Endothelial cell (in vitro differentiated cells): Measurements from ENCODE around the gene RTL5. TPM values are rescaled to one million over a fixed set of nuclear protein-coding genes. Genes with fewer than 3 reads are reported as not detected.

Experiments used
- DNase-seq: peaks from one replicate; pipeline ENCODE4 v3.0.0; 2021; ENCODE audit warnings: low spot score
- H3K27ac Mint-ChIP-seq: one replicate; pipeline ENCODE4 v1.8.0; 2021; ENCODE audit warnings: mixed read lengths, inconsistent platforms; ENCODE audit not compliant: unreplicated experiment
- H3K27me3 Mint-ChIP-seq: one replicate; pipeline ENCODE4 v1.8.0; 2021; ENCODE audit warnings: mild to moderate bottlenecking, moderate library complexity, mixed read lengths, inconsistent platforms; ENCODE audit not compliant: unreplicated experiment
- H3K36me3 Mint-ChIP-seq: one replicate; pipeline ENCODE4 v1.8.0; 2021; ENCODE audit warnings: mild to moderate bottlenecking, low read depth, mixed read lengths, inconsistent platforms; ENCODE audit not compliant: unreplicated experiment
- H3K4me1 Mint-ChIP-seq: one replicate; pipeline ENCODE4 v1.8.0; 2021; ENCODE audit warnings: mild to moderate bottlenecking, mixed read lengths, inconsistent platforms; ENCODE audit not compliant: unreplicated experiment
- H3K4me3 Mint-ChIP-seq: one replicate; pipeline ENCODE4 v1.8.0; 2021; ENCODE audit warnings: mild to moderate bottlenecking, mixed read lengths, inconsistent platforms; ENCODE audit not compliant: unreplicated experiment
- H3K9me3 Mint-ChIP-seq: one replicate; pipeline ENCODE4 v1.8.0; 2021; ENCODE audit warnings: mixed read lengths, inconsistent platforms; ENCODE audit not compliant: unreplicated experiment
- CTCF ChIP-seq: fragments of 200-600 bp; sonication (generic); IDR thresholded peaks from one replicate; pipeline ENCODE4 v1.5.0; 2021; ENCODE audit warnings: antibody characterized with exemption; ENCODE audit not compliant: unreplicated experiment
- total RNA-seq: library from RNA; stranded (reverse); fragmentation: NEBNext Ultra II Directional; extraction: Animal tissue kit (Norgen Biotek cat#: 25700); gene quantifications from one replicate; pipeline ENCODE4 v1.2.1, GENCODE V29; 2021; ENCODE audit not compliant: unreplicated experiment

Gene RTL5
- total RNA-seq, 1 donor from 2014 or later: 8.5 TPM

DNA sequence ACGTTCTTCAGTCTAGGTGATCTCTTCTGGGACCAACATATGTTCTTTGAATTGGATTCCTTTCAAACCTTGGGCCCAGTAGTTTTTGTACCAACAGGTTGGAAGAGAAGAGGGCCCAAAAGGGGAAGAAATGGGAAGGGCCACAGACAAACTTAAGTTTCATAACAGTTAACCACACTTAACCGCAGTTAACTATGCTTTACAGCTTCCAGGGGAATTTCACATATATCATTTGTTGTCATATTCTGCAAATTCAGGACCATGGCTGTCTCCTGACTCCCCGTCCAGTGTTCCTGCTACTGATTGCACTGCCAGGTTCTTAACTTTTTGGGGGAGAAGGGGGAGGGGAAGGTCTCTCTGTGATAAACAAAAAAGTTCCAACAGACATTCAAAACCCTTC, 34.6 kb downstream of the RTL5 start:
- peaks cover 23% of the 10 kb centered on the region for H3K4me1 Mint-ChIP-seq
- no peaks in the 10 kb centered on the region for H3K27me3 Mint-ChIP-seq
- DNase-seq: no peak
- no peak overlapping the region for H3K27ac Mint-ChIP-seq
- no peak for TF ChIP-seq CTCF
- H3K9me3 Mint-ChIP-seq: no peaks in the 10 kb centered on the region
- H3K36me3 Mint-ChIP-seq: peaks cover 4% of the 10 kb centered on the region
- no peak overlapping the region for H3K4me3 Mint-ChIP-seq

DNA sequence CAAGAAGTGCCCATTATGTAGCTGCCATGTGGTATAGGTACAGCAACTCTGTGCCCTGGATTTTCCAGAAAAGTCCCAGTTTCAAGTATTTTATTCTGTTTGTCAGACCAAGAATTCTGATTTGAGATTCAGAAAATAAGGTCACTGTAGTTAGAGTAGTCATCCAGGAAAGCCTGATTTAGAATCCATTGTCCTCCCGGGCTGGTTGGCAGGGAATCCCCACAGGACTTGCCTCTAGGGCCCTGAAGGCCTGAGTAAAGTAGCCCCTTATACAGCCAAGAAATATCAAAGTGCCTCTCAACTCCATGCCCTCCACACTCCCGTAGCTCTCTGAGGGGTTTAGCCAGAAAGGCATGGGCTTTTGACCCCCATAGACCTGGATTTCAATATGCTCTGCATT, 36.3 kb downstream of the RTL5 start:
- no peaks in the 10 kb centered on the region for H3K9me3 Mint-ChIP-seq
- peak overlapping the region; percentile 95 for H3K27ac Mint-ChIP-seq
- peaks cover 13% of the 10 kb centered on the region for H3K4me1 Mint-ChIP-seq
- H3K27me3 Mint-ChIP-seq: no peaks in the 10 kb centered on the region
- no peak overlapping the region for H3K4me3 Mint-ChIP-seq
- peaks cover 4% of the 10 kb centered on the region for H3K36me3 Mint-ChIP-seq
- DNase-seq: no peak
- TF ChIP-seq CTCF: no peak

DNA sequence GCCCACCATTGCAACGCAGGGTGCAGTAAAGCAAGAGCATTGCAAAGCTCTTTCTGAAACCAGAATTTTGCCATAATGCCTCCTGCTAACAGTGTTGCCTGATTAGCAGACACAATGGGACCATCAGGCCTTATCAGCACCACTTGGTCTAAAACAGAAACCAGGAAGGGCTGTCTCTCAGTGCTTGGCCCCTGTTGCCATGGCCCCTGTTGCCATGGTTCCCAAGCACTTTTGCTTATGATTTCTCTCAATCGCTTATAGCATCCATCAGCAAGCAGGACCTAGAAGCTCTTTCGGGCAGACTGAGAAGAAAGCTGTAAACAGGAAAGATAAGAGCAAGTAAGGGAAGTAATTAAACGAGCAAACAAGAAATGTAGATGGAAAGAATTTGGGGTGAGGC, 36.8 kb downstream of the RTL5 start:
- H3K27ac Mint-ChIP-seq: peak overlapping the region; percentile 95
- H3K4me3 Mint-ChIP-seq: peak overlapping the region; percentile 62
- DNase-seq: peak; percentile 54
- peaks cover 4% of the 10 kb centered on the region for H3K36me3 Mint-ChIP-seq
- no peak for TF ChIP-seq CTCF
- no peaks in the 10 kb centered on the region for H3K27me3 Mint-ChIP-seq
- peaks cover 9% of the 10 kb centered on the region for H3K4me1 Mint-ChIP-seq
- H3K9me3 Mint-ChIP-seq: no peaks in the 10 kb centered on the region

GRCh38 chrX:72089254-72089653, 42.5 kb downstream of the RTL5 start:
- TF ChIP-seq CTCF: no peak
- no peak overlapping the region for H3K27ac Mint-ChIP-seq
- H3K4me3 Mint-ChIP-seq: no peak overlapping the region
- no peak for DNase-seq
- peaks cover 9% of the 10 kb centered on the region for H3K36me3 Mint-ChIP-seq
- H3K9me3 Mint-ChIP-seq: no peaks in the 10 kb centered on the region
- peaks cover 2% of the 10 kb centered on the region for H3K27me3 Mint-ChIP-seq
- peaks cover 16% of the 10 kb centered on the region for H3K4me1 Mint-ChIP-seq

DNA sequence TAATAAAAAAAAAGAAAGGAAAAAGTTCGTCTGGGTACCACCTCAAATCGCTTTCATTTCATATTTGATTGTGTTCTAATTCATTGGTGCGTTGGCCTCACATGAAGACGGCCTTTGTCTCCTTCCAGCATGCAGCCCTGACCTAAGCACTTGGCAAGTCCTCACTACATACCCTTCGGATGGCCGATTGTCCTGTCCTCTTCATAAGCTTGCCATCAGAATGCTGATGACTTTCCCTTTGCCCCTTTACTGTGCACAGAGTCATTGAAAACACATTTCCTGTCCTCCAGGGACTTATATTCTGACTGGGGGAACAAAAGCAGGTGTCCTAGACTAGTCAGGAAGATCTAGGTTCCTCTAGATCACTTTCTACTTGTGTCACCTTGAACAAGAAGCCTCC, 43.0 kb downstream of the RTL5 start:
- Mint-ChIP-seq H3K4me3 (no peak overlapping the region), H3K9me3 (no peaks in the 10 kb centered on the region), H3K27ac (no peak overlapping the region), H3K36me3 (peaks cover 9% of the 10 kb centered on the region), H3K27me3 (peaks cover 2% of the 10 kb centered on the region), H3K4me1 (peaks cover 21% of the 10 kb centered on the region)
- no peak for DNase-seq
- no peak for TF ChIP-seq CTCF
